Neural progenitor cell (in vitro differentiated cells): ENCODE measurements around the gene PTPRN2.

ENCODE experiments used
- EZH2 ChIP-seq: fragments of 200-600 bp; sonication (generic); IDR thresholded peaks from 2 replicates; pipeline ENCODE4 v1.6.1; 2017; ENCODE audit warnings: antibody characterized with exemption, mild to moderate bottlenecking, moderate library complexity
- EZH2phosphoT487 ChIP-seq: fragments of 200-600 bp; sonication (generic); IDR thresholded peaks from 2 replicates; pipeline ENCODE4 v1.6.1; 2017; ENCODE audit warnings: antibody characterized with exemption
- TF ChIP-seq, protein P1 (sequence below): fragments of 200-600 bp; sonication (generic); IDR thresholded peaks from 2 replicates; pipeline ENCODE4 v1.5.1; 2017; ENCODE audit warnings: antibody characterized with exemption, mild to moderate bottlenecking

DNA sequence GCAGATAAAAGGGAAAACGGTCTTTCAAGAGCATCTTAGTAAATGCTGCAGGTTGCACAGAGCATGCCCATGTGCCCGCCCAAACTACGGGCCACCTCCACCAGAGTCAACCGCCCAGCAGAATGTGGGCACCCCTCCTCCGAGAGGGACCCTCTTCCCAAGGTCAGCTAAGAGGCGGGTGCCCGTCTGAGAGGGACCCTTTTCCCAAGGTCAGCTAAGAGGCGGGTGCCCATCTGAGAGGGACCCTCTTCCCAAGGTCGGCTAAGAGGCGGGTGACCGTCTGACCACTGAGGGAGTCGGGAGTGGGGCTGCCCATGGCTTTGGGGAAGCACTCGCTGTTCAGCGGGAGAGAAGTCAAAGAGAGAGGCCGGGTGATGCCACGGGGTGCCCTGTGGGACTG, 113.1 kb downstream of the PTPRN2 start:
- TF ChIP-seq EZH2 (no peak), EZH2phosphoT487 (no peak)
- TF ChIP-seq, protein P1, sequence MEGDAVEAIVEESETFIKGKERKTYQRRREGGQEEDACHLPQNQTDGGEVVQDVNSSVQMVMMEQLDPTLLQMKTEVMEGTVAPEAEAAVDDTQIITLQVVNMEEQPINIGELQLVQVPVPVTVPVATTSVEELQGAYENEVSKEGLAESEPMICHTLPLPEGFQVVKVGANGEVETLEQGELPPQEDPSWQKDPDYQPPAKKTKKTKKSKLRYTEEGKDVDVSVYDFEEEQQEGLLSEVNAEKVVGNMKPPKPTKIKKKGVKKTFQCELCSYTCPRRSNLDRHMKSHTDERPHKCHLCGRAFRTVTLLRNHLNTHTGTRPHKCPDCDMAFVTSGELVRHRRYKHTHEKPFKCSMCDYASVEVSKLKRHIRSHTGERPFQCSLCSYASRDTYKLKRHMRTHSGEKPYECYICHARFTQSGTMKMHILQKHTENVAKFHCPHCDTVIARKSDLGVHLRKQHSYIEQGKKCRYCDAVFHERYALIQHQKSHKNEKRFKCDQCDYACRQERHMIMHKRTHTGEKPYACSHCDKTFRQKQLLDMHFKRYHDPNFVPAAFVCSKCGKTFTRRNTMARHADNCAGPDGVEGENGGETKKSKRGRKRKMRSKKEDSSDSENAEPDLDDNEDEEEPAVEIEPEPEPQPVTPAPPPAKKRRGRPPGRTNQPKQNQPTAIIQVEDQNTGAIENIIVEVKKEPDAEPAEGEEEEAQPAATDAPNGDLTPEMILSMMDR = no peak
